ENCODE results near the gene AHCYL1. TPM values are rescaled to one million over a fixed set of nuclear protein-coding genes. Genes with fewer than 3 reads are reported as not detected.

Gene AHCYL1
- total and polyA plus RNA-seq, 2 experiments from 2014 or later = 47.6 to 72.6 TPM

DNA sequence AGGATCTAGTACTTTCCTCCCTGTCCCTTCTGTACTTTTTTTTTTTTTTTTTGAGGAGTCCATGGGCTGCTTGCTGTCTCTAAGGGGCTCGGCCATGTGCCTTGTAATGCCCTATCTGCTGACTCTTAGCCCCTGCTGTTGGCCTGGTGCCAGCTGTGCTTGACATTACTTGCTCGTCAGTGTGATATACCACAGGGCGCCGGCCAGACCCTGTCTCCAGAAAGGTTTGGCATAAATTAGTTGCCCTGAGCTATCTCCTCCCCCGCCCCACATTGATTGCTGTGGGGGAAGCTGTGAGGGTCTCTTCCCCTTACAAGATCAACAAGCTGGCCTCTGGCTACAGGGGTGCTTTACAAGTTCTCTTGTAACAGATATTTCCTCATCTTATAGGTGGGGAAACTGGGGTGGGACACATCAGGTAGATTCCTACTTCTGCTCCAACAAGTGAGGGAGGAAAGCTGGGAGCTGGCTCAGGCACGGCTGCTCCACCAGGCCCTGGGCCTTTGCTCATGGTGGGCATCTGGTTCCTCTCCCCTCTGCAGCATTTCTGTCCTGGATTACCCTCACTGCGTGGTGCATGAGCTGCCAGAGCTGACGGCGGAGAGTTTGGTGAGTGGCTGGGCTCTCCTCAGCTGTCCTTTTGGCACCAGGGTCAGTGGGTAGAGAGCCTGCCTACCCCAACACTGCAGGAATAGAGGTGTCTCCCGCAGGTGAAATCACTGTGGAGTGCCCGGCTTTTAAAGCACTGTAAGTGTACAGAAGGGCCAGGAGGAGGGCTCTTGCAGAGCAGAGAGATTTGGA lies 65.4 kb downstream of the AHCYL1 start:
- H3K4me2 ChIP-seq (ENCODE audit: unreplicated experiment) = peak overlapping the region; percentile 76
- H3K79me2 ChIP-seq (ENCODE audit: insufficient read depth) = no peaks in the 10 kb centered on the region
- H3F3A ChIP-seq (ENCODE audit: insufficient read depth) = peaks cover 50% of the 10 kb centered on the region
- TF ChIP-seq EZH2 (IDR thresholded peaks at IDR 0.05; ENCODE audit: insufficient read depth, poor library complexity, severe bottlenecking) = no peak
- H3K9me2 ChIP-seq (ENCODE audit: insufficient read depth) = no peaks in the 10 kb centered on the region
- no peak overlapping the region for H2AFZ ChIP-seq
- H4K20me1 ChIP-seq (ENCODE audit: insufficient read depth) = no peaks in the 10 kb centered on the region
- no peaks in the 10 kb centered on the region for H3K27me3 ChIP-seq (replicated peaks; ENCODE audit: insufficient read depth)
- peak overlapping the region; percentile 70 for H3K27ac ChIP-seq
- peak overlapping the region; percentile 59 for H3K9ac ChIP-seq
- 75 to 76% methylated on average over 11 of the region's 11 CpGs for WGBS, 2 experiments (ENCODE audit: low coverage in 1 of 2, low lambda C conversion rate in 2 of 2, missing lambda C conversion rate in 2 of 2)
- H3K4me1 ChIP-seq (ENCODE audit: insufficient read depth) = peaks cover 39% of the 10 kb centered on the region
- in situ Hi-C loops (cut with MboI) = no loop called here
- no peak overlapping the region for H3K4me3 ChIP-seq
- H3K36me3 ChIP-seq (ENCODE audit: low read depth) = peaks cover 64% of the 10 kb centered on the region
- DNase-seq = no peak
- H3K9me3 ChIP-seq (ENCODE audit: low read depth) = no peaks in the 10 kb centered on the region

DNA sequence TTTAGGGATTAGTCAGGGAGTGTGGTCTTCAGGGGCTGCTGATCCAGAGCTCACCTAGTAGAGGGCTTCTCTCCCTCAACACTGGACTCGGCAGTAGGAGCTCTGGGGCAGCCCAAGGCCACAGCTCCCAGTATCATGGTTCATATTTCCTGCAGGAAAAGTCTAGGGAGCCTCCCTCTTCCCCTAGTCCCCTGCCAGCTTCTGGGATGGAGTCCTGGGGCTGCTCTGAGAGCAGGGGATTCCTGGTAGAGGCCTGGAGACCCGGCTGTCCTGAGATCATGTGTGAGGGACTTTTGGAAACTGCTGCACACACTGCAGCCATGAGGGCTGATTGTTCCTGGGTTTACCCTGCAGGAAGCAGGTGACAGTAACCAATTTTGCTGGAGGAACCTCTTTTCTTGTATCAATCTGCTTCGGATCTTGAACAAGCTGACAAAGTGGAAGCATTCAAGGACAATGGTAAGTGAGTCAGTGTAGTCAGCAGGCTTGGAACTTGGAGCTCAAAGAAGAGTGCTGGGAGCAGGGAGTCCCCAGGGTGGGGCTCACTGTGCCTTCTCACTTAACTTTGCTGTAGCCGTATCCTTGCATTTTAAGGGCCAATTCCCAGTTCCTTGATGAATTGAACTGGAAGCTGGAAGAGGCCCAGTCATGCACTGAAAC lies 66.2 kb downstream of the AHCYL1 start:
- in situ Hi-C loops (cut with MboI) = no loop called here
- Histone ChIP-seq H2AFZ (no peak overlapping the region), H3K9me3 (ENCODE audit: low read depth) (no peaks in the 10 kb centered on the region), H3K27ac (peak overlapping the region; percentile 70), H3K4me1 (ENCODE audit: insufficient read depth) (peaks cover 46% of the 10 kb centered on the region), H4K20me1 (ENCODE audit: insufficient read depth) (no peaks in the 10 kb centered on the region), H3K4me2 (ENCODE audit: unreplicated experiment) (peak overlapping the region; percentile 76), H3K9ac (peak overlapping the region; percentile 59), H3K36me3 (ENCODE audit: low read depth) (peaks cover 58% of the 10 kb centered on the region), H3K27me3 (replicated peaks; ENCODE audit: insufficient read depth) (no peaks in the 10 kb centered on the region), H3K9me2 (ENCODE audit: insufficient read depth) (no peaks in the 10 kb centered on the region), H3F3A (ENCODE audit: insufficient read depth) (peaks cover 57% of the 10 kb centered on the region), H3K4me3 (no peak overlapping the region), H3K79me2 (ENCODE audit: insufficient read depth) (no peaks in the 10 kb centered on the region)
- WGBS, 2 experiments (ENCODE audit: low coverage in 1 of 2, low lambda C conversion rate in 2 of 2, missing lambda C conversion rate in 2 of 2) = 11 to 17% methylated on average over 4 of the region's 4 CpGs
- DNase-seq = peak; percentile 82
- TF ChIP-seq EZH2phosphoT487 (IDR thresholded peaks at IDR 0.05; ENCODE audit: insufficient read depth, low read depth) (no peak), EZH2 (IDR thresholded peaks at IDR 0.05; ENCODE audit: insufficient read depth, poor library complexity, severe bottlenecking) (no peak)

DNA sequence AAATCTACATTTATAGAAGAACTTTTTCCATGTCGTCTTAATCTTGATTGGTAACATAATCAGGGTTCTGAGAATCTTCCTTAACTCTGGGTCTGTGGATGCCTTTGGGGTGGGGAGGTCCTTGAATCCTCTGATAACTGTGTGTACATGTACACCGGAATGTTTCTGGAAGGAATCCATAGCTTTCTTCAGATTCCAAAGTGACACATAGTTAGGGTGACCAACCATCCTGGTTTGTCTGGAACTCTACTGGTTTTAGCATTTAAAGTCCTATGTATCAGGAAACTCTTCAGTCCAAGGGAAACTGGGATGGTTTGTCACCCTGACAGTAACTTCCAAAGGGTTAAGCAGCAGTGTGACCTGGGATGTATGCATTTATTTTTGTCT lies 66.7 kb downstream of the AHCYL1 start:
- no peaks in the 10 kb centered on the region for H4K20me1 ChIP-seq (ENCODE audit: insufficient read depth)
- in situ Hi-C loops (cut with MboI) = no loop called here
- H3K4me2 ChIP-seq (ENCODE audit: unreplicated experiment) = peak overlapping the region; percentile 76
- peak overlapping the region; percentile 59 for H3K9ac ChIP-seq
- H3K27ac ChIP-seq = peak overlapping the region; percentile 70
- WGBS, 2 experiments (ENCODE audit: low coverage in 1 of 2, low lambda C conversion rate in 2 of 2, missing lambda C conversion rate in 2 of 2) = 0 to 11% methylated on average over 2 of the region's 2 CpGs
- H2AFZ ChIP-seq = no peak overlapping the region
- peaks cover 51% of the 10 kb centered on the region for H3K4me1 ChIP-seq (ENCODE audit: insufficient read depth)
- peak; percentile 69 for DNase-seq
- no peaks in the 10 kb centered on the region for H3K27me3 ChIP-seq (replicated peaks; ENCODE audit: insufficient read depth)
- H3K36me3 ChIP-seq (ENCODE audit: low read depth) = peaks cover 52% of the 10 kb centered on the region
- TF ChIP-seq EZH2phosphoT487 (IDR thresholded peaks at IDR 0.05; ENCODE audit: insufficient read depth, low read depth) (no peak), EZH2 (IDR thresholded peaks at IDR 0.05; ENCODE audit: insufficient read depth, poor library complexity, severe bottlenecking) (no peak)
- no peaks in the 10 kb centered on the region for H3K9me3 ChIP-seq (ENCODE audit: low read depth)
- H3F3A ChIP-seq (ENCODE audit: insufficient read depth) = peaks cover 63% of the 10 kb centered on the region
- H3K79me2 ChIP-seq (ENCODE audit: insufficient read depth) = no peaks in the 10 kb centered on the region
- H3K9me2 ChIP-seq (ENCODE audit: insufficient read depth) = no peaks in the 10 kb centered on the region
- H3K4me3 ChIP-seq = no peak overlapping the region

DNA sequence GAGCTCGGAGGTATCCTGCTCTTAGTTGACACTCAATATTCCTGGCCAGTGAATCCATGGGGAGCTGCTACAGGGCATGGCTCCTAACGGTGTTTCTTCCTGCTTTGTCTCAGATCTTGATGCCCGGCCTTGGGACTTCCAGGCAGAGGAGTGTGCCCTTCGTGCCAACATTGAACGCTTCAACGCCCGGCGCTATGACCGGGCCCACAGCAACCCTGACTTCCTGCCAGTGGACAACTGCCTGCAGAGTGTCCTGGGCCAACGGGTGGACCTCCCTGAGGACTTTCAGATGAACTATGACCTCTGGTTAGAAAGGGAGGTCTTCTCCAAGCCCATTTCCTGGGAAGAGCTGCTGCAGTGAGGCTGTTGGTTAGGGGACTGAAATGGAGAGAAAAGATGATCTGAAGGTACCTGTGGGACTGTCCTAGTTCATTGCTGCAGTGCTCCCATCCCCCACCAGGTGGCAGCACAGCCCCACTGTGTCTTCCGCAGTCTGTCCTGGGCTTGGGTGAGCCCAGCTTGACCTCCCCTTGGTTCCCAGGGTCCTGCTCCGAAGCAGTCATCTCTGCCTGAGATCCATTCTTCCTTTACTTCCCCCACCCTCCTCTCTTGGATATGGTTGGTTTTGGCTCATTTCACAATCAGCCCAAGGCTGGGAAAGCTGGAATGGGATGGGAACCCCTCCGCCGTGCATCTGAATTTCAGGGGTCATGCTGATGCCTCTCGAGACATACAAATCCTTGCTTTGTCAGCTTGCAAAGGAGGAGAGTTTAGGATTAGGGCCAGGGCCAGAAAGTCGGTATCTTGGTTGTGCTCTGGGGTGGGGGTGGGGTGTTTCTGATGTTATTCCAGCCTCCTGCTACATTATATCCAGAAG lies 69.2 kb downstream of the AHCYL1 start:
- Histone ChIP-seq H3K9ac (no peak overlapping the region), H3K9me3 (ENCODE audit: low read depth) (no peaks in the 10 kb centered on the region), H2AFZ (no peak overlapping the region), H3K4me1 (ENCODE audit: insufficient read depth) (peaks cover 75% of the 10 kb centered on the region), H3K4me3 (no peak overlapping the region), H3K79me2 (ENCODE audit: insufficient read depth) (no peaks in the 10 kb centered on the region), H3F3A (ENCODE audit: insufficient read depth) (peaks cover 73% of the 10 kb centered on the region), H3K36me3 (ENCODE audit: low read depth) (peaks cover 30% of the 10 kb centered on the region), H3K27ac (no peak overlapping the region), H3K9me2 (ENCODE audit: insufficient read depth) (no peaks in the 10 kb centered on the region), H4K20me1 (ENCODE audit: insufficient read depth) (no peaks in the 10 kb centered on the region), H3K4me2 (ENCODE audit: unreplicated experiment) (no peak overlapping the region), H3K27me3 (replicated peaks; ENCODE audit: insufficient read depth) (no peaks in the 10 kb centered on the region)
- in situ Hi-C loops (cut with MboI) = no loop called here
- WGBS, 2 experiments (ENCODE audit: low coverage in 1 of 2, low lambda C conversion rate in 2 of 2, missing lambda C conversion rate in 2 of 2) = 58 to 59% methylated on average over 16 of the region's 16 CpGs
- TF ChIP-seq EZH2phosphoT487 (IDR thresholded peaks at IDR 0.05; ENCODE audit: insufficient read depth, low read depth) (no peak), EZH2 (IDR thresholded peaks at IDR 0.05; ENCODE audit: insufficient read depth, poor library complexity, severe bottlenecking) (no peak)
- peak; percentile 53 for DNase-seq
